Erythroblast (primary cell): Measurements from ENCODE around the gene CIDEC.
A peak's percentile ranks its signal among the peaks of the same experiment; 100 is the strongest.
"Not testable (repeated sequence)": the region's sequence is repeated elsewhere in the genome, so short reads cannot be mapped to it uniquely, and the experiment has no call there.

Source experiments
- DNase-seq, 2 experiments: peaks; one replicate each; lab custom pipeline; 2025; lab: John Stamatoyannopoulos, UW
- GATA1 ChIP-seq: IDR thresholded peaks from 2 replicates; pipeline ENCODE4 v1.6.1; 2011; ENCODE audit warnings: low read depth, mild to moderate bottlenecking, control low read depth, low read length, moderate library complexity
- POLR2A ChIP-seq: IDR thresholded peaks from 2 replicates; pipeline ENCODE4 v1.6.1; 2011; ENCODE audit warnings: mild to moderate bottlenecking, low read length

Gene CIDEC

DNA sequence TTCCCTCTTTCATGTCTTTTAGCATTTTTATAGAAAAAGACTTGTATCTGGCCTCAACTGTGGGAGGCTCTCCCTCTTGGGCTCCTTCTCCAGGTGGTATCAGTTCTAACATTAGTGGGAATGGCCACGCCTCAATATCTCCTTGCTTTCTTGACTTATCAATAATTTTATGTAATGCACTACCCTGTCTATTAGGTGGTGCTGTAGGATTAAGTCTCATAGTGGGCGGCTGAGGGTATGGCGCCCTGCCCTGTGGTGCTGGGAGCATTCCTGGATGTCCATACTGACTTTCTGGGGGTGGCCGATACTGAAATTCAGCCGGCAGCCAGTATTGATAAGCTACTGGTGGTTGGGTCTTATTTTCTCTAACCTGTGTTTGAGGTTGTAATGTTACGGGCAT is 27.5 kb downstream of the CIDEC start:
- DNase-seq, result no peak
- no peak for TF ChIP-seq POLR2A
- TF ChIP-seq GATA1, result no peak

DNA sequence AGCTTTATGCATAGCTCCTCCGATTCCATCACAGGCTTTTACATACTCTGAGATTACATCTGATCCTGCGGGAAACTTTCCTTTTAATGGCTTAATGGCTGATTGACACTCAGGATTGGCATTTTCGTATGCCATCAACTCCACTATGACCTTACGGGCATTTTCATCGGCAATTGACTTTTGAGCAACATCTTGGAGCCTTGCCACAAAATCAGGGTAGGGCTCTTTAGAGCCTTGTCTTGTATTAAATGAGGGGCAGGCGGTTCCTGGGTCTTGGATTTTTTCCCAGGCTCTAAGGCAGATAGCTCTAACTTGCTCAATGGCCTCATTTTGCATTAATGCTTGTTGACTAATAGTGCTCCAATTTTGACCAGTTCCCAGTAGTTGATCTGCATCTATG is 28.1 kb downstream of the CIDEC start:
- not testable (repeated sequence) for DNase-seq

DNA sequence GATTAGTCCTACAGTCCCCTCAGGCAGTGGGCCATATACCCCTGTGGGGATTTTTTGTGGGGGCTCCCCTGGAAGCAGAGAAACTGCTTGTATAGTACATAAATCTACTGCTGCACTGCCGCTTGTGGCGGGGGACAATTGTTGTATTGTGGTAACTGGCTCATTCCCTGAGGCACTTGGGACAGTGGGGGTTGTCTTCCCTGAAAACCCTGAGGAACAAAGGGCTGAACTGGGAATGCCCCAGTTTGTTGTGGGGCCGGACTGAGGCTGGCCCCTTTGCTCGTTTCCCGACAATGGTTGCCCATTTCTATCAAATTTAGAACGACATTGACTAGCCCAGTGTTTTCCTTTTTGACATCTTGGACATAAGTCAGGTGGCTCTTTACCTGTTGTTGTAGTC is 28.7 kb downstream of the CIDEC start:
- not testable (repeated sequence) for DNase-seq

GRCh38 chr3:9848860-9849259 is 31.2 kb downstream of the CIDEC start:
- DNase-seq, result peak; percentile 36 to 49

DNA sequence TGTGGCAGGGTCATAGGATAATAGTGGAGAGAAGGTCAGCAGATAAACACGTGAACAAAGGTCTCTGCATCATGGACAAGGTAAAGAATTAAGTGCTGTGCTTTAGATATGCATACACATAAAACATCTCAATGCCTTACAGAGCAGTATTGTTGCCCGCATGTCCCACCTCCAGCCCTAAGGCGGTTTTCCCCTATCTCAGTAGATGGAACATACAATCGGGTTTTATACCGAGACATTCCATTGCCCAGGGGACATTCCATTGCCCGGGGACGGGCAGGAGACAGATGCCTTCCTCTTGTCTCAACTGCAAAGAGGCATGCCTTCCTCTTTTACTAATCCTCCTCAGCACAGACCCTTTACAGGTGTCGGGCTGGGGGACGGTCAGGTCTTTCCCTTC is 32.2 kb downstream of the CIDEC start:
- not testable (repeated sequence) for DNase-seq

GRCh38 chr3:9846931-9847488 is 33.0 kb downstream of the CIDEC start:
- DNase-seq, result no peak
- TF ChIP-seq GATA1 (no peak), POLR2A (no peak)

DNA sequence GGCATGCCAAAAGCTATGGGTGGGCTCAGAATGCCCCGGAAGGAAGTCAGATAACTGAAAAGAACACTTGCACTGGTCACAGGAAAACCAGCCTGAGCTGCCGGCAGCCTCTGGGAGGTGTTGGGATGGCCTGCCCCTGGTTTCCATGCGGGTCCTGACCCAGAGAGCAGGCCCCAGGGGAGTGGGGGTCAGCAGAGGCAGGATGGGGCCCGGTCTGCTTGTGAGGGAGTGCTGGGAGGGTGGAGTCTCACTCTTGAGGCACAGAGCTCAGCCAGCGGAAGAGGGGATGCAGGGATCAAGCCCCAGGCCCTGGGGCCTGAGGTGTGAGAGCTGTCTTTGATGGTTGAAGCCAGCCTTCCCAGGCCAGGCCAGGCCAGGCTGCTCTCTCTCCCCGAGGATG is 33.8 kb downstream of the CIDEC start:
- no peak for TF ChIP-seq GATA1
- TF ChIP-seq POLR2A, result no peak
- DNase-seq, result no peak

DNA sequence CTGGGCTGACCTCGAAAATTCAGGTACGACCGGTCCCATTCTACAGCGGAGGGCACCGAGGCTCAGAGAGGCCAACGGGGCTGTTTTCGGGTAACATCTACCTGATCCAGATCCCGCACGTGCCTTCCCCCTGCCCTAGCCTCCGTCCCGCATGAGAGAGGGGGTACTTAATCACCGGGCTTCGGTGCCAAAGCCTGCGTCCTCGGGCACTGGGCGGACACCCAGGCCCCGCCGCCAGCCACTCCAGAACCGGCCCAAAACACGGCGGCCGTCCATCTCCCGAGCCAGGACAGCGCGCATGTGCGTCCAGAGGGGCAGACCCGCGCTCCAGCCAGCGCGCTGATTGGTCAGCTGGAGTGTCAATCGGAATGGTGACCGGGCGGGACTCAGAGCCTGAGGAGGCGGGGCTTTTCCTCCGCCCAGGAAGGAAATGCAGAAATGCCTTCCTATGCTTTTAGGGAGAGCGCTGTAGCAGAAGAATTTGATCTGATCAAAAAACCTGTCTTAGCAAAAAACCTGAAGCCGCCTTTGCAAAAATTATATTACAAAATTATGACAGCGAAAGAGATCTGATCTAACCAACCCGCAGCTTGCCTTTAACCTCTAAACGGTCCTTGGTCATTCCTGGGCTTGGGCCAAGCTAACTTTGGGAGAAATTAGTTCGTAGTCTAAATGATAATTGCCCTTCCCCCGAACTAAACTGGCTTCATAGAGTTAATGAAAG is 36.2 kb downstream of the CIDEC start, which contains the start of gene RPUSD3:
TSS of gene RPUSD3 (minus strand) at position 294 of the 724 bp plus-strand sequence. CDS start at position 276, 18 bp downstream.
- TF ChIP-seq GATA1 (no peak), POLR2A (peak; percentile 83)
- DNase-seq, result peak; percentile 96 to 98

DNA sequence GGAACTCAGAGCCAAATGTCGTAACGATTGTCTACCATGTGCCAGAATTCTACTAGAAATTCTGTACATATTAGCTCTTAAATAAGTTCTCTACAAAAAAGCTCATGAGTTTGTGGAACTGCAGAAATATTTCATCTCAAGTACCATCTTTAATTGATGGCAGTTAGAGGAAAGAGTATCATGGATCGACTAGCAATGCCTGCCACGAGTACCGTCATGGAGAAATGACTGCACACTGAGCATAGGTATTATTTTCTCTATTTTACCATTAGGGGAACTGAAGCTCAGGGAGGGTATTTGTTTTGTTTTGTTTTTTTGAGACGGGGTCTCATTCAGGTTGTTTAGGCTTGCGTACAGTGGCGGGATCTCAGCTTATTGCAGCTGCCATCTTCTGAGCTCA is 39.0 kb downstream of the CIDEC start:
- DNase-seq, result no peak
- TF ChIP-seq POLR2A (no peak), GATA1 (no peak)

GRCh38 chr3:9838856-9839255 is 41.2 kb downstream of the CIDEC start:
- DNase-seq, result no peak
- TF ChIP-seq POLR2A, result no peak
- no peak for TF ChIP-seq GATA1

GRCh38 chr3:9837701-9838582 is 42.1 kb downstream of the CIDEC start:
- no peak for TF ChIP-seq POLR2A
- no peak for TF ChIP-seq GATA1
- no peak for DNase-seq

- DNase-seq, result no peak
- no peak for TF ChIP-seq GATA1
- no peak for TF ChIP-seq POLR2A
These were observed 45.3 kb downstream of the CIDEC start for GRCh38 chr3:9834520-9835380.

- no peak for DNase-seq
- TF ChIP-seq POLR2A, result no peak
- TF ChIP-seq GATA1, result no peak
These were observed 47.0 kb downstream of the CIDEC start for GRCh38 chr3:9833078-9833477.

- TF ChIP-seq GATA1 (no peak), POLR2A (no peak)
- DNase-seq, result no peak
These were observed 48.8 kb downstream of the CIDEC start for GRCh38 chr3:9831253-9831652.
